Stimulated activated CD8-positive, alpha-beta memory T cell treated with anti-CD3 and anti-CD28 coated beads, Interleukin-12 subunit alpha, Interleukin-12 subunit beta, amount 100 ng/mL, for 24 hours (primary cell): ENCODE results near the gene CNDP2.

Experiments used
- DNase-seq: peaks from one replicate; pipeline ENCODE4 v3.0.0-alpha.2; 2020; ENCODE audit errors: extremely low read depth

The CNDP2 gene

DNA sequence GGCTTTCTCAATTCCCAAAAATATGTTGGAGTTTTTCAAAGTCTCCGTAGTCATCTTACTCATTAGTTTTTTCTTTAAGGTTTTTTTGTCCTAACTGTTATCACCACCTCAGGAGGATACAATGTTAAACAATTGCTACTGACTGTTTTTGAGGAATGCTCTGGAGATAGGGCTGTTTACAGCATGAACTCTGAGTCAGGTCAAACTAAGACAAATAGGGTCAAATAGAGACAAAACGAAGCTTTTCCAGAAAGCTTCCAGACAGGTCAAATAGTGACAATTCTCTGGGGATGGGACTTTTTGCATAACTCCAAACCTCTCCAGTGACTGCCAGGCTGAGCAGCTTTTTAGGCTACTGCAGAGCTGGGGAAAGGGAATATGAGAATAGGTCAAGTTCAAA is 23.9 kb upstream of the CNDP2 start:
- no peak for DNase-seq

GRCh38 chr18:74473976-74474640 is 22.1 kb upstream of the CNDP2 start:
- no peak for DNase-seq

DNA sequence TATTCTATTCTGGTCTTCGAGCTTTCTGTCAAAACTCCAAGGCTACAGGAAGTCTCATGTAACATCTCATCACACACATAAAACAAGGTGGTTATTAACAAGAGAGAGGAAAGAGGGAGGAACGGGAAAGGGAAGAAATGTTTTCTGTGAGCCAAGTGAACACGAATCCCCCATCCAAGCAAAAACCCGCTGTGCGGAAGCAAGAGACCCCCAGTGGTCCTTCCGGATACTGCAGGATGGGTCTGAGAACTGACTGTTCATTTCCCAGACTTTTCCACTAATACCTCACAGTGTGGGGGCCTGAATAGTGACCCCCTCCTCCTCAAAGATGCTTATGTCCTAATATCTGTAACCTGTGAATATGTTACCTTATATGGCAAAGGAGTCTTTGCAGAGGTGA is 20.0 kb upstream of the CNDP2 start:
- no peak for DNase-seq

DNA sequence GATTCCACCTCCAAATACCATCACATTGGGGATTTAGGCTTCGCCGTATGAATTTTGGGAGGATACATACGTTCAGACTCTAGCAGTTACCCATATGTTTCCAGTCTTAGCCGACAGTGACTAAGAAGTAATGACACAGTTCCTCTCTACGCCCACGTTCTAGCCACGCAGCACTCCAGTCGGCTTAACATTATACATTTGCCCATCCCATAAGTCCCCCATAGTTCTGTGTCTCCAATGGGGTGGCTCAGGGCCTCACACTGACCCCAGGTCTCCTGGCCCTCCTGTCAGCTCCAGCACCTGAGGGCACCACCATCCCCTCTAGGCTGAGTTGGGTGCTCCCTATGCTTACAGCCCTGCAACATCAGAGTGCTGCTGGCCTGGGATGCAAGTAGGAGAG is 18.4 kb upstream of the CNDP2 start:
- DNase-seq, result no peak

DNA sequence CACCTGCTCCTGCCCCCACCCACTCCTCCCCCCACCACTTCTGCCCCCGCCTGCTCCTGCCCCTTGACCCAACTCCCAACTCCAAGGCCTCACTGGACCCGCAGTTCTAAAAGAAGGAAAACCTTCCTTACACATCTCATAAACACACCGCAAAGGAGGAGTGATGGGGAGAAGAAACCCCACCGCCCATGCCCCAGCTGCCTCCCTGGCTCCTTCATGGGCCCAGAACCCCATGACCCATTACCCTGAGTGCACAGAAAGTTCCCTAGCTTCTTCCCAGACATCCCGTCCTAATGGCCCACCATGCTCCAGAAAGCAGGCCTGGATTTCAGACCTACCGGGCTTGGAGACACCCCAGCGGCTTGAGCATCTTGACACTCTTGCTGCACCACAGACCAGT is 17.8 kb upstream of the CNDP2 start:
- no peak for DNase-seq

DNA sequence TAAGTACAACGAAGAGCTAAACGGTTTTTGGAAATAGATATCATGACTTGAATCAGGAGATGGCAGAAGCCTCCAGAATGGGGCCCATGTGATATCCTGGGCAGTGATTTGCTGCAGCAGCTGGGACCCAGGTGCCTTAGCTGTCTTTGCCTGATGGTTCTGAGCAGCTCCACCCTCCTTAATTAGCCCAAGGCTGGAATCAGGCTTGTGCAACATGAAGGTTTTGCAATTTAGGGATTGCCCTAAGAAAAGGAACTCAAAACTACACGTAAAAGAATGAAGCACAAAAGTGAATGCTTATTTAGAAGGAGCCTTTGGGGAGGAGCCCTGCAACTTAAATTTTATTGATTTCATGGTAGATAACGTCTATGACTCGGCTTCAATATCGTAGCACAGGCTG is 17.3 kb upstream of the CNDP2 start:
- no peak for DNase-seq

- DNase-seq, result no peak
Observed at GRCh38 chr18:74479486-74480148, 16.5 kb upstream of the CNDP2 start.

GRCh38 chr18:74480149-74480651 is 16.0 kb upstream of the CNDP2 start:
- no peak for DNase-seq

DNA sequence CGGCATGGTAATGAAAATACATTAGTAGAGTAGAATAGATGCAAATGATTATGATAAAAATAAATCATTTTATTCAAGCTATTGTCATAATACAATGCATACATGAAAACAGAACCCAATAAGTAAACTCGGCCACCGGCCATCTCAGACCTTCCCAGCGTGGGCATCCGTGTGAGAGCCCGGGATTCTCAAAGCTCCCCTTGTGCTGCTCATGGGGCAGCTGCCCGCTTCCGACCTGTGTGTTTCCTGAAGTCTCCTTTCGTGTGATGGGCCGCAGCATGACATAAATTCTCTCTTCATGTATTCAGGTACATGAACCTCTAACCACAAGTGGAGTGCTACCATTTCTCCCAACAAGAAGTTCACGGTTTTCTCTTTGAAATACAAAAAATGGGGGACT is 13.5 kb upstream of the CNDP2 start:
- DNase-seq, result no peak

GRCh38 chr18:74486119-74486849 is 9.9 kb upstream of the CNDP2 start:
- DNase-seq, result no peak

DNA sequence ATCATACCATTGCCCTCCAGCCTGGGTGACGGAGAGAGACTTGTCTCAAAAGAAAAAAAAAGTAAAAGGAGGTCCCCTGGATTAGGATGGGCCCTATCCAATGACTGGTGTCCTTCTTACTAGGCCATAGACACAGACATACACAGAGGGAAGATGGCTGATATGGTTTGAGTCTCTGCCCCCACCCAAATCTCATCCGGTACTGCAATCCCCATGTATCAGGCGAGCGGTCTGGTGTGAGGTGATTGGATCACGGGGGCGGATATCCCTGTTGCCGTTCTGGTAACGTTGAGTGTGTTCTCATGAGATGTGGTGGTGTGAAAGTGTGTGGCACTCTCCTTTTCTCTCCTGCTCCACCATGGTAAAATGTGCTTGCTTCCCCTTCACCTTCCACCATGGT is 7.8 kb upstream of the CNDP2 start:
- DNase-seq, result no peak

DNA sequence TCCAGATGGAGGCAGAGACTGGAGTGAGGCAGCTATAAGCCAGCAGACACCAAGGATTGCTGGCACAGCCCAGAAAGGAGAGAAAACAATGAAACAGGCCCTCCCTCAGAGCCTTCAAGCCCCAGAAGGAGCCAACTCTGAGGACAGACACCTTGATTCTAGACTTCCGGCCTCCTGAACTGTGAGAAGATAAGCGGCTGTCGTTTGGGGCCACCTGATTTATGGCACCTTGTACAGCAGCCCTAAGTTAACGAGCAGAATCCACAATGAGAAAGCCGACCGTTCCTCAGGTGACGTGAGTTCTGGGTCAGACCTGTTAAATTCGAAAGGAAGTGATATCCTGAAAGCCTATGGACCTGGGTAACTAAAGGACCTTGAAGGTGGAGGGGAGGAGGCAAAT is 7.3 kb upstream of the CNDP2 start:
- no peak for DNase-seq

DNA sequence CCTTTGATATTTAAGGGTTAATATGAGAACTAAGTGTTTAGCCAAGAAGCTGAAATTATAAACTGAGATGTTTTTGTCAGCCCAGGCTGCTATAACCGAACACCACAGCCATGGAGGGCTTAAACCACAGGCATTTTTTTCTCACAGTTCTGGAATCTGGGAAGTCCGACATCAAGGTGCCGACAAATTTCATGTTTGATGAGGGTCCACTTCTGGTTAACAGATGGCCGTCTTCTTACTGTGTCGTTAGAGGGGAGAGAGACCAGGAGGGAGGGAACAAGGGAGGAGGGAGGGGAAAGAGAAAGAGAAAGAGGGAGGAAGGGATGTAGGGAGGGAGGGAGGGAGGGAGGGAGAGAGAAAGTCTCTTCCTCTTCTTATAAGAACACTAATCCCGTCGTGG is 6.5 kb upstream of the CNDP2 start:
- no peak for DNase-seq

- DNase-seq, result no peak
Observed at GRCh38 chr18:74492259-74492658, 3.9 kb upstream of the CNDP2 start.

GRCh38 chr18:74493689-74494088 is 2.5 kb upstream of the CNDP2 start:
- DNase-seq, result no peak

DNA sequence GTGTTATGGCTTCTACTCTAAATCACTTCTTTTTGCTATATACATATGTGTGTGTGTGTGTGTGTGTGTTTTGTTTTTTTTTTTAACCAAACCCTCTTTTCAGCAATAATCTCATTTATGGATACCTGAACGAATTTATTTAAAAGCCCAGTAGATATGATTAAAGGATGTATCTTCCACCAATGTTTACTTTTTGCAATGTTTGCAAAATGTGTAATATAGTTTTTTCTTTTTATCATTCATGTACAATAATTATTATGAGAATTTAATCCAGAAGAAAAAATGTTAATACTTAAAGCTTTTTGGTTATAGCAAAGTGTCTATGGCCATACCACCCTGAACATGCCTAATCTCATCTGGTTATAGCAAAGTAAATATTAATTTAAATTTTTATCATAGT is 1.6 kb upstream of the CNDP2 start:
- no peak for DNase-seq

- DNase-seq, result no peak
Observed at GRCh38 chr18:74496508-74497323, 553 bp downstream of the CNDP2 start.

- no peak for DNase-seq
Observed at GRCh38 chr18:74497324-74497676, 1.1 kb downstream of the CNDP2 start.

DNA sequence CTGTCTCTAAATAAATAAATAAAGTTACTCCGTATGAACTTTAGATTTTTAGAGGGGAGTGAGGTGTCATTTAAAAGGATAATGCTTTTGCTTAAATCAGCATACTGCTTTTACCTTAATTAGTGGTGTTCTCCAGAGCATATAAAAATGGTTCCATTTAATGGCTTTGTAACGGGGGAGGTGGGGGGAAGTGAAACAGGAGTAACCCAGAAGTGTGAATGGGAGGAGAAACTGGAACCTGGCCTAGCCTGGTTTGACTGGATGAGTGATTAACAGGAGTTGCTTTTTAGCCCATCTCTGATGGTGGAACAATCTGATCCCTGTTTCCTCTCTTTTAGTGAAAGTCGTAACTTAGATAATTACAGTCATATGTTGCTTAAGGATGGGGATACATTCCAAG is 1.6 kb downstream of the CNDP2 start:
- DNase-seq, result no peak

- DNase-seq, result peak; percentile 63
Observed at GRCh38 chr18:74498712-74499627, 2.8 kb downstream of the CNDP2 start.

GRCh38 chr18:74499633-74500032 is 3.5 kb downstream of the CNDP2 start:
- no peak for DNase-seq
